Activated naive CD8-positive, alpha-beta T cell (primary cell): ENCODE data around the gene STAT4.

ENCODE experiments used
- H3K27ac Mint-ChIP-seq: one replicate; pipeline ENCODE4 v1.8.0; 2021; ENCODE audit warnings: mixed read lengths
- H3K27me3 Mint-ChIP-seq: one replicate; pipeline ENCODE4 v1.8.0; 2021; ENCODE audit warnings: mixed read lengths
- H3K36me3 Mint-ChIP-seq: one replicate; pipeline ENCODE4 v1.8.0; 2021; ENCODE audit warnings: mixed read lengths
- H3K4me1 Mint-ChIP-seq: one replicate; pipeline ENCODE4 v1.8.0; 2021; ENCODE audit warnings: low read depth, mixed read lengths
- H3K4me3 Mint-ChIP-seq: one replicate; pipeline ENCODE4 v1.8.0; 2021; ENCODE audit warnings: mild to moderate bottlenecking, mixed read lengths
- H3K9me3 Mint-ChIP-seq: one replicate; pipeline ENCODE4 v1.8.0; 2021; ENCODE audit warnings: low read depth, mixed read lengths

STAT4 gene

DNA sequence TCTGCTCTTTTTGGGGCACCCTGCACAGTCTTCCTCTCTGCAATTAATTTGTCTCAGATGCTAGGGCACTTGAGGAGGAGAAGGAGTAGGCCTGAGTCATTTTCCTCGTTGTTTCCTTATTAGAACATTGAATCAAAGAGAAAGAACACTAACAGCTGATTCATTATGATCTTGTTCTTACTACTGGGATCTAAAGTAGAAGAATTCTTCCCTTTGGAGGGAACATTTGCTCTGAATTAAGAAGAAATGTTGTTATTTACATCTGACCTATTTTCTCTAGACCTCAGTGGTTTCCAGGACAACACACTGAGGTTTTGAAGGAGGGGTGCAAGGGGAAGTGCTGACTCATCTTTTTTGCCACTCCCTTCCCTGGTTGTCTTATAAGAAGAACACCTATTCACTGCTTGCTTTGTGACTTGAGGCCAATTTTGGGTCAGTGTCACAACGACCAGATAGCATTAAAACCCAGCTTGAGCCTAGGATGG is 112.5 kb downstream of the STAT4 start:
- Mint-ChIP-seq H3K27me3 (no peaks in the 10 kb centered on the region), H3K36me3 (peaks cover 15% of the 10 kb centered on the region), H3K27ac (peak overlapping the region; percentile 81)

DNA sequence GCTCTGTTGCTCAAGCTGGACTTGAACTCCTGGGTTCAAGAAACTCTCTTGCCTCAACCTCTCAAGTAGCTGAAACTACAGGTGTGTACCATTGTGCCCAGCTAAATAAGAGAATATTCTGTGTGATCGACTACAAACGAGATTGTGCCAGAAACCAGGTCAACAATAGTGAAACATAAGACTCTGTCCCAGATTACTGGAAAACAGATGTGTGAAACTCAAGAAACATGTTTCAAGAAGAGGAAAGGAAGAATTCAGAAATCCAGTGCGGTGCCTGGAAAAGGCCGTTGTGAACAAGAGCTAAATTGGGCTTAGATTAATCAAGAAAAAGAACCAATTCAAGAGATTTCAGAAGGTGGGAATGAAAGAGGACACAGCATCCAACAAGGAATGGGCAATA is 113.4 kb downstream of the STAT4 start:
- H3K4me3 Mint-ChIP-seq, result no peak overlapping the region
- no peaks in the 10 kb centered on the region for H3K9me3 Mint-ChIP-seq
- peaks cover 15% of the 10 kb centered on the region for H3K36me3 Mint-ChIP-seq
- H3K4me1 Mint-ChIP-seq, result peaks cover 30% of the 10 kb centered on the region
- H3K27me3 Mint-ChIP-seq, result no peaks in the 10 kb centered on the region
- peak overlapping the region; percentile 81 for H3K27ac Mint-ChIP-seq

More for the DNA sequence above, 112.5 kb downstream of the STAT4 start:
- H3K4me3 Mint-ChIP-seq, result peak overlapping the region; percentile 43
- H3K4me1 Mint-ChIP-seq, result peaks cover 33% of the 10 kb centered on the region
- H3K9me3 Mint-ChIP-seq, result no peaks in the 10 kb centered on the region

DNA sequence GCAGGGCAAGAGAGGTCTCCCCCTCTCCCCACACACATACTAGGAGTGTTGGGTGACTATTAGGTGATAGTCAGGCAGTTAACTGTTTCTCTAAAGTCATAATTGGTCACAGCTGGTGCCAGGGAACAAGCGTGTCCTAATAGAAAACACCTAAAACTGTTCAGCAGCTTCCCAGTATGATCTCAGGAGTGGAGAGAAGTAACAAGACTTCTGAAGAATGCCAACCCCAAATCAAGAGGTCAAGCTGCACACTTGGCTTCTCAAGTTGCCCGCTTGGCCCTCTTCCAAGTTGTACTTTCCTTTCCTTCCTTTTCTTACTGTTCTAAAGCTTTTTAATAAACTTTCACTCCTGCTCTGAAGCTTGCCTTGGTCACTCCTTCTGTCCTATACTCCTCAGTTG is 114.4 kb downstream of the STAT4 start:
- Mint-ChIP-seq H3K4me3 (no peak overlapping the region), H3K27ac (peak overlapping the region; percentile 81), H3K36me3 (peaks cover 15% of the 10 kb centered on the region), H3K9me3 (no peaks in the 10 kb centered on the region), H3K27me3 (no peaks in the 10 kb centered on the region), H3K4me1 (peaks cover 27% of the 10 kb centered on the region)

DNA sequence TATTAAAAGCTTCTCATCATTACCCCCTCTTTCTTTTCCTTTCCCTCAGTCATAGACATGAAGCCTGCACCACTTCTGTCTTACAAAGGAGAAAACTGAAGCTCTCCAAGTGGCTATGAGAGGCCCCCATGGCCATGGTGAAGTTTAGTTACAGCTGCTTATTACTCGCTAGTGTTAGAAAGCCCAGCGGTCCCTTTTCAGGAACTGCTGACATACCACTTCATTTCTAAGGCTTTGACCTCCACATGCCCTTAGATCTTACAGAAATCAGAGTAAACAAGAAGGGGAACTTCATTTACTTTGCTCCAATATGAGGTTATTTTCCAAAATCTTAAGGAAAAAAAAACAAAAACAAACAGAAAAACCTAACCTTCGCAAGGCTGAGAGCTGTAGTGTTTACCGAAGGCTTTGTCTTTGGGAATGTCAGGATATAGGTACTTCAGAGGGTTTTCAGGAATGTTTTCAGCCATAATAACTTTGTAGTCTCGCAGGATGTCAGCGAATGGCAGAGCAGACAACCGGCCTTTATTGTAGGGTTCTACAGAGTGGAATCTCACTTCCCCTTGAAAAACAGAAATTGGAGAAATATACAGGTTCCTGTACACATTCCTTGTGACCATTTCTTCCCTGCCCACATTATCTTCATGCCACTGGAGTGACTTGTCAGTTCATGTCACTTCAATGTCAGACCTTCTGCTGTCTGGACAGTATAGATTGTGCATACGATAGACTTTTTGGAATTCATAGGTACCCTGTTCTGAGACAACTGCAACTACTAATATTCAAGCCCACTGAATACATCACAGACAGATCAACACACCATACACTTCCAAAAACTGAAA is 118.0 kb downstream of the STAT4 start:
- H3K27me3 Mint-ChIP-seq, result no peaks in the 10 kb centered on the region
- H3K4me1 Mint-ChIP-seq, result peaks cover 37% of the 10 kb centered on the region
- H3K36me3 Mint-ChIP-seq, result peaks cover 14% of the 10 kb centered on the region
- H3K9me3 Mint-ChIP-seq, result no peaks in the 10 kb centered on the region
- H3K4me3 Mint-ChIP-seq, result no peak overlapping the region
- peak overlapping the region; percentile 47 for H3K27ac Mint-ChIP-seq

DNA sequence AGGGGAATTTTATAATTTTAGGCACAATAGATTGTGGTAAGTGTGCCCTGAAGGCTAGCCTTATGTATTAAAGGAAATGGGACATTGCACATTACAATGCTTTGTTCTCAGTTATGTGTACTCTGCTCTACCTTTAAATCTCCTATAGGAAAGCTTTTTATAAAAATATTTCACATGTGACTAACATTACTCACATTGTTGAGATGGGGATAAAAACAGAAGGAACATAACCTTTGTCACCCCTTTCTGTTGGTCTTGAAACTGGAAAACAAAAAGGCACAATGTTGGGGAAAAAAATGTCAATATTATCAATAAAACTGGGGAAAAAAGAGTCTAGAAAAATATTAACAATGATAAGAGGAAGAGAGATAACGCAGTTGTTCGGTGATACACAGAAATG is 119.5 kb downstream of the STAT4 start:
- peak overlapping the region; percentile 81 for H3K27ac Mint-ChIP-seq
- H3K27me3 Mint-ChIP-seq, result no peaks in the 10 kb centered on the region
- peaks cover 37% of the 10 kb centered on the region for H3K4me1 Mint-ChIP-seq
- H3K9me3 Mint-ChIP-seq, result no peaks in the 10 kb centered on the region
- peaks cover 11% of the 10 kb centered on the region for H3K36me3 Mint-ChIP-seq
- no peak overlapping the region for H3K4me3 Mint-ChIP-seq

DNA sequence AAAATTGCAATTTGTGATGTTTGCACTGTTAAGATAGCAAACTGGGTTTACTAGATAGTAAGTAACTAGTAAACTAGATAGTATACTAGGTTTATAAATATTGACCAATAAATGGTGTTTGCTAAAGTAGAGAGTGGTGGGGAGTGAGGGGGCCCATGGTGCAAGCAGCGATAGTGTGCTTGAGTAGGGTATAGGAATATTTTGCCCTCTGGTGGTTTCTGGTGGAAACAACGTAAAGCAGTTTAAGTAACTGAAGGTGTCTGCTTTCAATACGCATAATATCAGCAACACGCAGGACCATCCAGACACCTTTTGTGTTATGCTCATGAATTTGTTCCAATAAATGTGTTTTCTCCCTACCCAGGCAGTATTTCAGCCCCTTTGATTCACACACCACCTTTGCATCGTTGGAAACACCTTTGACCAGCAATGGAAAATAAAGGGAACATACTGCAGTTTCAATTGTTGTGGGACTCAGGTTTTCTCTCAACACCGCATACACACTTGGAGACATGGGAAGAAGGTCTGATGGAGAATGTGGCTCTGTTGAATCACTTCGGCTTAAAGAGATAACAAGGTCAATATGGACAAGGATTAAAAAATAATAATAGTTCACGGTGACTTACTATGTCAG is 120.2 kb downstream of the STAT4 start:
- no peaks in the 10 kb centered on the region for H3K9me3 Mint-ChIP-seq
- H3K4me3 Mint-ChIP-seq, result peak overlapping the region; percentile 0
- peaks cover 15% of the 10 kb centered on the region for H3K36me3 Mint-ChIP-seq
- no peaks in the 10 kb centered on the region for H3K27me3 Mint-ChIP-seq
- H3K27ac Mint-ChIP-seq, result peak overlapping the region; percentile 81
- H3K4me1 Mint-ChIP-seq, result peaks cover 43% of the 10 kb centered on the region

DNA sequence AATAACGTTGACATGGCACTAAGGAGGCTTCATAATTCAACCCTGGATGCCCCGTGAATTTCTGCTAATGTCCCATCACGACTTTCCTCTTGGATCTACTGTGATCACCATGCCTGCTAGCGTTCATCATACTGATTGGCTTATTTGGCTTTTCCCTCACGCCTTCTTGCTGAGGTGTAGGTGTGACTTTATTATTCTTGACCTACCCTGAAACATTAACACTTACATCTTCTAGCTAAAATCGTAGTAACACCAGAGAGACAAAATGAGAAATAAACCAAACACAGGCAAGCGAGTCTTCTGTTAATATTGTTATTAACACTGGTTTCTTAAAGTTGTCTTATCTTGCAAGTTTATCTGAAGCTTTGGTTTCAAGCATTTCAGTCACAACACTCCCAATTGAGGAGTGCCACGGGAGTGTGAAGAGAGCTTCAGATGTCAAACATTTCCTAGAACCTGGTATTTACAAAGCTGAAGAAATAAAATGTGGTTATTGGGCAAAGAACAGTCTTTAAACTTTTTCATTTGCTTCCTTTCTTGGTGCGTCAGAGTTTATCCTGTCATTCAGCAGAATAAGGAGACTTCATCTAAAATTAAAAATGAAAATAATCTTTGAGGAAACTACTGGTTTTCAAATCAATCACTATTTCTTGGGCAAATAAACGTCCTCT is 121.4 kb downstream of the STAT4 start:
- H3K27ac Mint-ChIP-seq, result peak overlapping the region; percentile 81
- no peaks in the 10 kb centered on the region for H3K27me3 Mint-ChIP-seq
- no peaks in the 10 kb centered on the region for H3K9me3 Mint-ChIP-seq
- H3K36me3 Mint-ChIP-seq, result peaks cover 15% of the 10 kb centered on the region
- peak overlapping the region; percentile 63 for H3K4me3 Mint-ChIP-seq
- peaks cover 53% of the 10 kb centered on the region for H3K4me1 Mint-ChIP-seq

DNA sequence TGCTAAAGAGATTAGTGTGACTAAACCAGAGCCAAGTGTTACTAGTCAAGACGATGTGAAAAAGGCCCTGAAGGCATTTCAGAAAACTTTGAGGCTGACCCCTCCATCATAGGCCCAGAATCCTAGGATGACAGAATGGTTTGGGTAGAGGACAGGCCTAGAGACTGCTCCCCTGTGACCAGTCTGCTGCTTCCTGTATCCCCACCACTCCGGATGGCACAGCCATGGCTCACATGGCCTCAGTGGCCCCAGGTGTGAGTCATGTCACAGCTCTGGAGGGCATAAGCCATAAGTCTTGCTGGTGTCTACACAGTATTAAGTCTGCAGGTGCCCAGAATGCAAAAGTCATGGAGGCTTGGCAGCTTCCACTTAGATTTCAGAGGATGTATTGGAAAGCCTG is 124.4 kb downstream of the STAT4 start:
- Mint-ChIP-seq H3K9me3 (no peaks in the 10 kb centered on the region), H3K27ac (peak overlapping the region; percentile 52), H3K36me3 (peaks cover 15% of the 10 kb centered on the region), H3K4me3 (no peak overlapping the region), H3K4me1 (peaks cover 54% of the 10 kb centered on the region), H3K27me3 (no peaks in the 10 kb centered on the region)

DNA sequence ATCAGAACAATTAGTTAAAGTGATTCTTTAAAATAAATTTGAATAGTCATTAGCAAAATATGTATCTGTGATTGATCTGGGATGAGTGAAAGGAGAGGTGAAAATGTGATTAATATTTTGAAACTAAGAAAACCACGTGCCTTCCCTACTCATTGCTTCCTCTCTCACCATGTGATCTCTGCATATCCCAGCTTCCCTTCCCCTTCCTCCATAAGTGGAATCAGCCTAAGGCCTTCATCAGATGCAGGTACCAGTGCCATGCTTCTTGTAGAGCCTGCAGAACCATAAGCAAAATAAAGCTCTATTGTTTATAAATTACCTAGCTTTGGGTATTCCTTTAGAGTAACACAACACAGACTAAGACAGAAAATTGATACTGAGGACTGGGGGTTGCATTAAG is 125.7 kb downstream of the STAT4 start:
- no peaks in the 10 kb centered on the region for H3K27me3 Mint-ChIP-seq
- H3K4me3 Mint-ChIP-seq, result no peak overlapping the region
- peaks cover 43% of the 10 kb centered on the region for H3K4me1 Mint-ChIP-seq
- H3K27ac Mint-ChIP-seq, result peak overlapping the region; percentile 77
- H3K36me3 Mint-ChIP-seq, result peaks cover 15% of the 10 kb centered on the region
- H3K9me3 Mint-ChIP-seq, result no peaks in the 10 kb centered on the region

DNA sequence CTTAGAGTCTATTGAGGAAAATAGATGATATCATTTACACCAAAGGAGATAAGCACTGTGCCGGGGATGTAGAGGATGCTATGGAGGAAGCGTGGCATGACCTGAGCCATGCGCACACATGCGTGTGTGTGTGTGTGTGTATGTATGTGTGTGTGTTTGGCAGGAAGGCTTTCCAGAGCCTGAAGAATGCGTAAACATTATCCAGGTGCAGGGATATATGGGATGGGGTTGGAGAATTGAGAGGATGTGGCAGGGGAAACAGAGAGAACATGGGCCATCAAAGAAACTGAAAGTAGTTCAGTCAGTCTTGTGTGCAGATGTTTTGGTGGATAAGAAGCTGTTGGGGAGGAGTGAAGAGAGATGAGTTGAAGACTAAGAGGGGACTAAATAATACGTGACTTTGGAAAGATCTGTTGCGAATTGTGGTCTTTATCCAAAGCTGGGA is 127.5 kb downstream of the STAT4 start:
- H3K36me3 Mint-ChIP-seq, result peaks cover 8% of the 10 kb centered on the region
- no peaks in the 10 kb centered on the region for H3K27me3 Mint-ChIP-seq
- H3K4me3 Mint-ChIP-seq, result no peak overlapping the region
- no peak overlapping the region for H3K27ac Mint-ChIP-seq
- no peaks in the 10 kb centered on the region for H3K9me3 Mint-ChIP-seq
- peaks cover 44% of the 10 kb centered on the region for H3K4me1 Mint-ChIP-seq

DNA sequence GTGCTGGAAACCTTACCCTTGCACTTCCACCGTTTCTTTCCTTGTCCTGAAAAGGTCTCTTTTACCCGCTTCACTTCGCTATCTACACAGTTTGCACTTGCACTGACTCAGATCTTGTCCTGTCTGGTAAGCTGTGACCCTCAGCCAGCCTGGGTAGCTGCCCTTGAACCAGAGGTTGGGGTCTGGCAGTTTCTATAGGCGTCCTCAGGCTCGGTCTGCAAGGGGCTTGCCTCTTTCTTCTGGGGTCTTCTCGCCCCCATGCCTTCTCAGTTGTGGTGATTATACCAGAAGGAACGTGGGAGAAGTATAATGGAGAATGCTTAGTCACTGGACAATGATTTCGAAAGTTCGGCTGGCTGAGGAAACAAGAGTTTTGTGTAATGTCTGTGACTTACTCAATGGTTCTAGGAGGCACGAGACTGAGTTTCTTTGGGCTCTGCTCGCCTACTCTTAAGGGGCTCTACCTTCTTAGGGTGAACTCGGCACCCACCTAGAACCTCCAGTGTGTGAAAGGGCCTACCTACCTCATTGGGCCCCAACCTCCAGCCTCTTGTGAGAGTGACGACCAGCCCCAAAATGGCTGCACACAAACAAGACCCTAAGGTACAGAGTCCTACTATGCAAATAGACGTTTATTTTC is 129.9 kb downstream of the STAT4 start:
- Mint-ChIP-seq H3K27ac (no peak overlapping the region), H3K36me3 (peaks cover 4% of the 10 kb centered on the region), H3K4me1 (peaks cover 47% of the 10 kb centered on the region), H3K4me3 (no peak overlapping the region), H3K9me3 (peaks cover 5% of the 10 kb centered on the region), H3K27me3 (no peaks in the 10 kb centered on the region)

DNA sequence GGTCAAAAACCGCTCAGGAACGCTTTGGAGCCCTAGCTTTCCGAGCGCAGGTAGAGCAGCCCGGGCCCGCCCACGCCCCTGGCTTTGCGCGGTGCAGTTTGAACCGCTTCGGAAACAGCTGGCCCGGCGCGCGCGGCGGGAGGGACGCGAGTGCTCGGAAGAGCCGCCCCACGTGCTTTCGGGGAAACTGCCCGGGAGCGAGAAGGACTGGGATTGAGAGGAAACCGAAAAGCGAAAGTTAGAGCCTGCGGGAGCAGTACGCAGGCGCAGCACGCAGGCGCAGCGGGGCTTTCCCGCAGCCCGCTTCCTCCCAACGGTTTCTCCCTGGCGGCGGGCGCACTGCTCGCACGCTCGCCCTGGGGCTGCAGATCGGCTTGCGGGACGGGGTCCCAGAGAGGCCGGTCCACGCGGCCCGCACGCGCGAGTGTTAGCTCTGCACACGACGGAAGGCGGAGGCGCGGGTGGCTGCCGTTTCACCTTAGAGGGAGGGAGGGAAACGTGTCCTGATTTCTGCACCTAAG is 130.5 kb downstream of the STAT4 start:
- Mint-ChIP-seq H3K36me3 (peaks cover 9% of the 10 kb centered on the region), H3K27me3 (no peaks in the 10 kb centered on the region), H3K4me1 (peaks cover 43% of the 10 kb centered on the region), H3K4me3 (no peak overlapping the region), H3K9me3 (peaks cover 9% of the 10 kb centered on the region), H3K27ac (no peak overlapping the region)

DNA sequence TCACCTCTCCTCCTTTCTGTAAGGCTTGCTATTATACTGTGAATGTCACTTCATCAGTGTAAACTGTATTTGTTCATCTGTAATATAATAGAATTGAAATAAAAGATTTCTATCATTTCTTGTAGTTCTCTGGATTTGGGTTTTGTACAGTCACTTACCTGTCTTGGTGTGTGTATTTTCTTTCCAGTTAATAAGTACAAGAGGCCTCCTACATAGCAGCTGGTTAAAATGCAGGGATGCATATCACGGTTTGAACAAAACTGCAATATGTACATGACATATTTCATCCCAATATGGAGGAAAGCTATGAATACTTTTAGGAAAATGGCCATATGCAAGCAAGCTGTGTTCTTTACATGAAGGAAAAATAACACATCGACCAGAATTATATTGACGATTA is 131.4 kb downstream of the STAT4 start:
- peaks cover 9% of the 10 kb centered on the region for H3K9me3 Mint-ChIP-seq
- H3K27ac Mint-ChIP-seq, result peak overlapping the region; percentile 88
- H3K4me1 Mint-ChIP-seq, result peaks cover 34% of the 10 kb centered on the region
- H3K4me3 Mint-ChIP-seq, result peak overlapping the region; percentile 68
- no peaks in the 10 kb centered on the region for H3K27me3 Mint-ChIP-seq
- H3K36me3 Mint-ChIP-seq, result peaks cover 10% of the 10 kb centered on the region

DNA sequence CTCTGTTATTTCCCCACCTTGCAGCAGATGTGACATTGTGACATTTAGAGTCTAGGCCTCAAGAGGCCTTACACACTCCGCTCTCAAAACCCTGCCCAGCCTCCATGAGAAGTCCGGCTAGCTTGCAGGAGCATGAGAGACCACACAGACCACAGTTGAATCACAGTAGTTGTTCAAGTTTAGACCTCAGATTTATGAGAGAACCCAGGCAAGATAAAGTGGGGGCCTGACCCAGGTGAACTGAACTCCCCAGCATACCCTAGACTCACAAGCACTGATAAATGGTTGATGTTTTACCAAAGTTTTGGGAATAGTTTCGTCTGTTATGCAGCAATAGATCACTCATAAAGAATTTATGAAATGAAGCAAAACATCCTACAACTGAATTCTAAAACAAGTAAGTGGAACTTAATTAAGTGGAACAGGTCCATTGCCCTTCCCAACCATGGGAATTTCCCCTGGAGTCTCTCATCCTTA is 132.1 kb downstream of the STAT4 start:
- H3K4me3 Mint-ChIP-seq, result peak overlapping the region; percentile 68
- H3K27me3 Mint-ChIP-seq, result no peaks in the 10 kb centered on the region
- H3K27ac Mint-ChIP-seq, result peak overlapping the region; percentile 88
- H3K4me1 Mint-ChIP-seq, result peaks cover 33% of the 10 kb centered on the region
- H3K36me3 Mint-ChIP-seq, result peaks cover 10% of the 10 kb centered on the region
- H3K9me3 Mint-ChIP-seq, result peaks cover 9% of the 10 kb centered on the region
